Chondrocyte (in vitro differentiated cells): ENCODE data around the gene USF2. TPM values are rescaled to one million over a fixed set of nuclear protein-coding genes. Genes with fewer than 3 reads are reported as not detected.
"Not testable (repeated sequence)": the region's sequence is repeated elsewhere in the genome, so short reads cannot be mapped to it uniquely, and the experiment has no call there.

Experiments used
- DNase-seq: peaks from one replicate; pipeline ENCODE4 v3.0.0; 2021; ENCODE audit warnings: mixed read lengths, low spot score
- H3K27ac Mint-ChIP-seq: one replicate; pipeline ENCODE4 v1.8.0; 2021; ENCODE audit warnings: mild to moderate bottlenecking, moderate library complexity, mixed read lengths; ENCODE audit not compliant: unreplicated experiment
- H3K27me3 Mint-ChIP-seq: 2 replicates; pipeline ENCODE4 v1.8.0; 2021; ENCODE audit warnings: low read depth, mixed read lengths
- H3K36me3 Mint-ChIP-seq: 2 replicates; pipeline ENCODE4 v1.8.0; 2021; ENCODE audit warnings: low read depth, mixed read lengths
- H3K4me1 Mint-ChIP-seq: 2 replicates; pipeline ENCODE4 v1.8.0; 2021; ENCODE audit warnings: low read depth, mild to moderate bottlenecking, mixed read lengths
- H3K4me3 Mint-ChIP-seq: one replicate; pipeline ENCODE4 v1.8.0; 2021; ENCODE audit warnings: mild to moderate bottlenecking, moderate library complexity, mixed read lengths; ENCODE audit not compliant: unreplicated experiment
- H3K9me3 Mint-ChIP-seq: 2 replicates; pipeline ENCODE4 v1.8.0; 2021; ENCODE audit warnings: low read depth, mixed read lengths
- CTCF ChIP-seq: fragments of 200-600 bp; sonication (generic); IDR thresholded peaks from 2 replicates; pipeline ENCODE4 v1.5.0; 2021; ENCODE audit warnings: antibody characterized with exemption, mild to moderate bottlenecking, moderate library complexity
- total RNA-seq: library from RNA; stranded (reverse); gene quantifications from 3 replicates; pipeline ENCODE4 v1.2.1, GENCODE V29; 2021

USF2 gene
- total RNA-seq, 1 donor from 2014 or later = 86.1 TPM

- no peaks in the 10 kb centered on the region for H3K4me1 Mint-ChIP-seq
- TF ChIP-seq CTCF = no peak
- H3K27ac Mint-ChIP-seq = no peak overlapping the region
- no peaks in the 10 kb centered on the region for H3K36me3 Mint-ChIP-seq
- peaks cover 19% of the 10 kb centered on the region for H3K27me3 Mint-ChIP-seq
- no peaks in the 10 kb centered on the region for H3K9me3 Mint-ChIP-seq
- DNase-seq = no peak
- no peak overlapping the region for H3K4me3 Mint-ChIP-seq
Measured at GRCh38 chr19:35284153-35285094, 15.7 kb downstream of the USF2 start.

- no peak overlapping the region for H3K4me3 Mint-ChIP-seq
- no peak for TF ChIP-seq CTCF
- no peaks in the 10 kb centered on the region for H3K36me3 Mint-ChIP-seq
- no peaks in the 10 kb centered on the region for H3K4me1 Mint-ChIP-seq
- no peak overlapping the region for H3K27ac Mint-ChIP-seq
- H3K9me3 Mint-ChIP-seq = no peaks in the 10 kb centered on the region
- DNase-seq = no peak
- peaks cover 19% of the 10 kb centered on the region for H3K27me3 Mint-ChIP-seq
Measured at GRCh38 chr19:35285095-35285449, 16.3 kb downstream of the USF2 start.

- H3K4me3 Mint-ChIP-seq, H3K27ac Mint-ChIP-seq, DNase-seq, H3K4me1 Mint-ChIP-seq, H3K36me3 Mint-ChIP-seq, H3K9me3 Mint-ChIP-seq: not testable (repeated sequence)
- peaks cover 23% of the 10 kb centered on the region for H3K27me3 Mint-ChIP-seq
Measured at GRCh38 chr19:35285465-35285864, 16.7 kb downstream of the USF2 start.

GRCh38 chr19:35286101-35286500 is 17.3 kb downstream of the USF2 start:
- not testable (repeated sequence) for H3K36me3 Mint-ChIP-seq, DNase-seq, H3K9me3 Mint-ChIP-seq, H3K4me1 Mint-ChIP-seq, H3K27ac Mint-ChIP-seq, H3K4me3 Mint-ChIP-seq
- peaks cover 27% of the 10 kb centered on the region for H3K27me3 Mint-ChIP-seq

GRCh38 chr19:35287713-35288112 is 19.0 kb downstream of the USF2 start:
- no peak for TF ChIP-seq CTCF
- H3K9me3 Mint-ChIP-seq = no peaks in the 10 kb centered on the region
- no peak for DNase-seq
- no peak overlapping the region for H3K27ac Mint-ChIP-seq
- H3K4me3 Mint-ChIP-seq = no peak overlapping the region
- H3K4me1 Mint-ChIP-seq = no peaks in the 10 kb centered on the region
- no peaks in the 10 kb centered on the region for H3K36me3 Mint-ChIP-seq
- peaks cover 35% of the 10 kb centered on the region for H3K27me3 Mint-ChIP-seq

- Mint-ChIP-seq H3K27me3 (peaks cover 35% of the 10 kb centered on the region), H3K27ac (no peak overlapping the region), H3K4me3 (no peak overlapping the region), H3K9me3 (no peaks in the 10 kb centered on the region), H3K4me1 (no peaks in the 10 kb centered on the region), H3K36me3 (no peaks in the 10 kb centered on the region)
- DNase-seq = no peak
- TF ChIP-seq CTCF = no peak
Measured at GRCh38 chr19:35288331-35288730, 19.6 kb downstream of the USF2 start.
